H9 (cell line): ENCODE measurements around the gene VEGFD. TPM values are rescaled to one million over a fixed set of nuclear protein-coding genes. Genes with fewer than 3 reads are reported as not detected.

Source experiments
- DNase-seq: peaks from one replicate; pipeline ENCODE4 v3.0.0-alpha.2; 2017
- H2AFZ ChIP-seq: one replicate; pipeline ENCODE4 v1.6.1; 2013; ENCODE audit warnings: mild to moderate bottlenecking, low read length, control low read depth, moderate library complexity
- H2AK5ac ChIP-seq: 2 replicates; pipeline ENCODE4 v1.6.1; 2013; ENCODE audit warnings: low read length, control low read depth, mixed read lengths; ENCODE audit not compliant: insufficient read length
- H2BK120ac ChIP-seq: one replicate; pipeline ENCODE4 v1.6.1; 2013; ENCODE audit warnings: low read depth, mild to moderate bottlenecking, low read length, control low read depth, inconsistent platforms; ENCODE audit not compliant: poor library complexity, severe bottlenecking
- H2BK12ac ChIP-seq: 2 replicates; pipeline ENCODE4 v1.6.1; 2013; ENCODE audit warnings: low read length, control low read depth, mixed read lengths, low read depth; ENCODE audit not compliant: insufficient read length
- H2BK15ac ChIP-seq: 2 replicates; pipeline ENCODE4 v1.6.1; 2013; ENCODE audit warnings: low read depth, low read length, control low read depth
- H2BK20ac ChIP-seq: one replicate; pipeline ENCODE4 v1.6.1; 2013; ENCODE audit warnings: low read depth, mild to moderate bottlenecking, low read length, control low read depth, inconsistent platforms; ENCODE audit not compliant: poor library complexity, severe bottlenecking
- H2BK5ac ChIP-seq: 2 replicates; pipeline ENCODE4 v1.6.1; 2013; ENCODE audit warnings: low read length, control low read depth, mixed read lengths; ENCODE audit not compliant: insufficient read length
- H3K14ac ChIP-seq: 2 replicates; pipeline ENCODE4 v1.6.1; 2013; ENCODE audit warnings: low read length, control low read depth; ENCODE audit not compliant: insufficient read depth
- H3K18ac ChIP-seq: 2 replicates; pipeline ENCODE4 v1.6.1; 2013; ENCODE audit warnings: low read depth, mild to moderate bottlenecking, mixed read lengths, low read length, control low read depth; ENCODE audit not compliant: insufficient read length
- H3K23ac ChIP-seq: 2 replicates; pipeline ENCODE4 v1.6.1; 2013; ENCODE audit warnings: low read length, control low read depth, mixed read lengths, low read depth; ENCODE audit not compliant: insufficient read length
- H3K23me2 ChIP-seq: 2 replicates; pipeline ENCODE4 v1.6.1; 2013; ENCODE audit warnings: low read depth, mild to moderate bottlenecking, mixed read lengths, low read length, control low read depth; ENCODE audit not compliant: insufficient read length, poor library complexity, severe bottlenecking
- H3K27ac ChIP-seq: 2 replicates; pipeline ENCODE4 v1.5.1; 2013; ENCODE audit warnings: low read length, control low read depth, mixed read lengths, low read depth; ENCODE audit not compliant: insufficient read length
- H3K27me3 ChIP-seq: 2 replicates; pipeline ENCODE4 v1.6.1; 2013; ENCODE audit warnings: low read length, control low read depth, inconsistent platforms; ENCODE audit not compliant: insufficient read depth
- H3K4ac ChIP-seq: 2 replicates; pipeline ENCODE4 v1.6.1; 2013; ENCODE audit warnings: low read depth, mild to moderate bottlenecking, control low read depth, inconsistent platforms, low read length, moderate library complexity
- H3K4me1 ChIP-seq: 2 replicates; pipeline ENCODE4 v1.6.1; 2013; ENCODE audit warnings: low read length, control low read depth, inconsistent platforms; ENCODE audit not compliant: insufficient read depth
- H3K4me2 ChIP-seq: 2 replicates; pipeline ENCODE4 v1.6.1; 2013; ENCODE audit warnings: low read length, control low read depth, mixed read lengths; ENCODE audit not compliant: insufficient read length, insufficient read depth
- H3K56ac ChIP-seq: 2 replicates; pipeline ENCODE4 v1.6.1; 2013; ENCODE audit warnings: low read depth, mild to moderate bottlenecking, mixed read lengths, low read length, control low read depth; ENCODE audit not compliant: insufficient read length
- H3K79me1 ChIP-seq: 2 replicates; pipeline ENCODE4 v1.6.1; 2013; ENCODE audit warnings: low read depth, mild to moderate bottlenecking, moderate library complexity, low read length, control low read depth, inconsistent platforms; ENCODE audit not compliant: insufficient read depth, poor library complexity, severe bottlenecking
- H3K79me2 ChIP-seq: 2 replicates; pipeline ENCODE4 v1.6.1; 2013; ENCODE audit warnings: low read length, control low read depth, inconsistent platforms; ENCODE audit not compliant: insufficient read depth
- H3K9ac ChIP-seq: 2 replicates; pipeline ENCODE4 v1.6.1; 2013; ENCODE audit warnings: low read length, control low read depth, mixed read lengths; ENCODE audit not compliant: insufficient read length; ENCODE audit errors: extremely low read depth
- H3K9me3 ChIP-seq: one replicate; pipeline ENCODE4 v1.6.1; 2013; ENCODE audit warnings: low read depth, low read length, inconsistent platforms; ENCODE audit not compliant: control insufficient read depth
- H3T11ph ChIP-seq: one replicate; pipeline ENCODE4 v1.6.1; 2013; ENCODE audit warnings: mild to moderate bottlenecking, low read length, control low read depth, inconsistent platforms
- H4K20me1 ChIP-seq: one replicate; pipeline ENCODE4 v1.6.1; 2013; ENCODE audit not compliant: control insufficient read depth, insufficient read length, insufficient read depth
- H4K5ac ChIP-seq: 2 replicates; pipeline ENCODE4 v1.6.1; 2013; ENCODE audit warnings: low read depth, mild to moderate bottlenecking, mixed read lengths, low read length, control low read depth; ENCODE audit not compliant: insufficient read length
- H4K8ac ChIP-seq: replicated peaks from 2 replicates; pipeline ENCODE4 v1.6.1; 2013; ENCODE audit warnings: low read length, control low read depth, mixed read lengths, low read depth; ENCODE audit not compliant: insufficient read length
- H4K91ac ChIP-seq: 2 replicates; pipeline ENCODE4 v1.6.1; 2013; ENCODE audit warnings: low read depth, mild to moderate bottlenecking, moderate library complexity, mixed read lengths, low read length, control low read depth; ENCODE audit not compliant: insufficient read length
- H3K27ac Mint-ChIP-seq, 3 experiments: 2 replicates in 2 of 3; 3 replicates in 1 of 3; pipeline ENCODE4 v1.8.0; 2020 to 2021; ENCODE audit warnings: mixed read lengths in 3 of 3, mild to moderate bottlenecking in 1 of 3, moderate library complexity in 1 of 3
- H3K27me3 Mint-ChIP-seq: 2 replicates; pipeline ENCODE4 v1.8.0; 2021; ENCODE audit warnings: low read depth, mild to moderate bottlenecking, moderate library complexity, mixed read lengths
- H3K36me3 Mint-ChIP-seq, 3 experiments: 2 replicates in 2 of 3; 3 replicates in 1 of 3; pipeline ENCODE4 v1.8.0; 2020 to 2021; ENCODE audit warnings: low read depth in 3 of 3, mixed read lengths in 3 of 3; ENCODE audit not compliant: insufficient read depth in 1 of 3
- H3K4me1 Mint-ChIP-seq, 2 experiments: 2 replicates each; pipeline ENCODE4 v1.8.0; 2020; ENCODE audit warnings: mixed read lengths in 2 of 2
- H3K4me3 Mint-ChIP-seq, 2 experiments: 2 replicates in 1 of 2; 3 replicates in 1 of 2; pipeline ENCODE4 v1.8.0; 2020 to 2021; ENCODE audit warnings: mild to moderate bottlenecking in 2 of 2, mixed read lengths in 2 of 2, moderate library complexity in 1 of 2
- H3K9me3 Mint-ChIP-seq, 2 experiments: 2 replicates in 1 of 2; 3 replicates in 1 of 2; pipeline ENCODE4 v1.8.0; 2020; ENCODE audit warnings: mild to moderate bottlenecking in 2 of 2, mixed read lengths in 2 of 2, moderate library complexity in 1 of 2
- CTCF ChIP-seq: fragments of 200-600 bp; sonication (generic); conservative IDR thresholded peaks from 3 replicates; pipeline ENCODE4 v1.8.0; 2021; ENCODE audit warnings: antibody characterized with exemption, mild to moderate bottlenecking
- WGBS: extraction: QIAGEN DNeasy Blood & Tissue Kit; methylation state at CpG from one replicate; pipeline ENCODE4 v1.1.7; 2013; ENCODE audit warnings: missing lambda C conversion rate, low lambda C conversion rate, mixed read lengths; ENCODE audit not compliant: insufficient read length; ENCODE audit errors: extremely low coverage; 5-methylcytosine and 5-hydroxymethylcytosine counted together
- total RNA-seq: library from RNA; stranded (reverse); gene quantifications from 2 replicates; pipeline ENCODE4 v1.2.1, GENCODE V29; 2021

The VEGFD gene
- total RNA-seq, 1 experiment from 2014 or later: 0.11 TPM

GRCh38 chrX:15359701-15360100 lies 24.5 kb downstream of the VEGFD start:
- H3K9ac ChIP-seq: no peak overlapping the region
- no peak overlapping the region for H2BK15ac ChIP-seq
- no peak overlapping the region for H3K4me3 Mint-ChIP-seq
- WGBS: no CpG with 5 or more reads among the region's 2 CpGs
- no peak for TF ChIP-seq CTCF
- H3T11ph ChIP-seq: no peak overlapping the region
- no peak overlapping the region for H3K27ac ChIP-seq
- H3K9me3 ChIP-seq: no peaks in the 10 kb centered on the region
- no peaks in the 10 kb centered on the region for H4K20me1 ChIP-seq
- peak overlapping the region in 1 of 3 experiments; percentile 44; a peak in 1 of 7 replicates for H3K27ac Mint-ChIP-seq
- H2AFZ ChIP-seq: no peak overlapping the region
- no peak overlapping the region for H2BK20ac ChIP-seq
- H4K91ac ChIP-seq: no peak overlapping the region
- H3K18ac ChIP-seq: no peak overlapping the region
- no peaks in the 10 kb centered on the region for H3K4me1 ChIP-seq
- no peak overlapping the region for H3K56ac ChIP-seq
- no peak overlapping the region for H2BK12ac ChIP-seq
- peaks cover 9% of the 10 kb centered on the region for H3K27me3 Mint-ChIP-seq
- no peak overlapping the region for H3K23ac ChIP-seq
- H3K9me3 Mint-ChIP-seq: peaks cover 0 to 4% of the 10 kb centered on the region in 2 experiments; a peak in 3 of 5 replicates
- no peak overlapping the region for H3K4me2 ChIP-seq
- no peak overlapping the region for H3K4ac ChIP-seq
- H3K27me3 ChIP-seq: no peaks in the 10 kb centered on the region
- no peak overlapping the region for H4K8ac ChIP-seq
- no peak overlapping the region for H3K14ac ChIP-seq
- no peaks in the 10 kb centered on the region for H3K79me2 ChIP-seq
- H3K4me1 Mint-ChIP-seq: no peaks in the 10 kb centered on the region
- no peak overlapping the region for H2AK5ac ChIP-seq
- H3K36me3 Mint-ChIP-seq: no peaks in the 10 kb centered on the region
- H2BK120ac ChIP-seq: no peak overlapping the region
- no peak overlapping the region for H2BK5ac ChIP-seq
- no peaks in the 10 kb centered on the region for H3K23me2 ChIP-seq
- H4K5ac ChIP-seq: no peak overlapping the region
- no peak for DNase-seq
- no peaks in the 10 kb centered on the region for H3K79me1 ChIP-seq
